ENCODE measurements around the gene ADM2. TPM values are rescaled to one million over a fixed set of nuclear protein-coding genes. Genes with fewer than 3 reads are reported as not detected.

The ADM2 gene
- polyA plus RNA-seq, 6 donors from 2014 or later, result 0.08 to 0.86 (median 0.20) TPM; not detected in 3

DNA sequence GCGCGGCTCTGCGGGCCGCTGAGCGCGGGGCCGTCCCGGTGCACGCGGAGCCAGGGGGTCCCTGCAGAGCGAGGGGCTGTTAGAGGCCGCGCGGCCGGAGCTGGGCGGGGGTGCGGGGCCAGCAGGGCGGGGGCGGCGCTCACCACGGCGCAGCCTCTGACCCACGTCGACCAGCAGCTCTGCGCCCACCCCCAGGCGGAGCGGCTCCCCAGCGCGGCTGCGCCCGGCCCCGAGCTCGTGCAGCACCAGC is 44.4 kb downstream of the ADM2 start:
- Mint-ChIP-seq H3K27me3 (no peaks in the 10 kb centered on the region), H3K9me3 (no peaks in the 10 kb centered on the region), H3K4me3 (peak overlapping the region; percentile 73 to 95 (median 88)), H3K36me3 (no peaks in the 10 kb centered on the region), H3K27ac (peak overlapping the region in 4 of 6 donors; percentile 68 to 93 (median 88)), H3K4me1 (peaks cover 35 to 36% (median 35%) of the 10 kb centered on the region in 3 donors)
- ATAC-seq (ENCODE audit: low read depth in 2 of 2) (no peak), DNase-seq (no peak)

DNA sequence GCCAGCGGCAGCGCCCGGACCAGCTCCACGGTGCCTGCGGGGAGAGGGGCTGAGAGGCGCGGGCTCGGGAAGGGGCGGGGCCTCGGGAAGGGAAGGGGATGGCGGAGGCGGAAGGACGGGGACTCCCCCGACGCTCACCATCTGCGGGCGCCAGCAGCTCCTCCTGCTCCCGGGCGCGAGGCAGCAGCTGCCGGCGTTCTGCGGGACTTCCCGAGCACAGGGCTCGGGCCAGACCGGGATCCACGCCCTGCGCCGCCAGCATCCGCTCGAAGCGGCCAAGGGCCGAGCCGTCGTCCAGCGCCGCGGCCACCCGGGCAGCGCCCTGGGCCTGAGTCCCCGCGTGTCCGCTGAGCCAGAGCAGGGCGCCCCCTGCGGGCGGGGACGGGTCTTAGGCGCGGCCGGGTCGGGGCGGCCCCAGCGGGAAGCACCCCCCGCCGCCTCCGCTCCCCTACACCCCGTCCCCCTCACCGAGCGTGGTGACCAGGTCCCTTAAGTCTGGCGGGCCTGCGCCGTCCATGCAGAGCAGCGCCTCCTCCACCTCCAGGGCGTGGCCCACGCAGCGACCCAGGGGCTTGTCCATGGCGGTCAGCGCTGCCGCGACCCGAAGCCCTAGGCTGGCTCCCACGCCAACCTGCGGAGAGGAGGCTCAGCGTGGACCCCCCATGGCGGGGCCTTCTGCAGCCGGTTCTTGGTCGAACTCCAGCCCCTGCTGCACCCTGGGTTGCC is 44.9 kb downstream of the ADM2 start:
- DNase-seq (peak; percentile 79), ATAC-seq (ENCODE audit: low read depth in 2 of 2) (peak; percentile 31 to 35)
- Mint-ChIP-seq H3K27me3 (no peaks in the 10 kb centered on the region), H3K36me3 (no peaks in the 10 kb centered on the region), H3K4me1 (peaks cover 33 to 41% (median 39%) of the 10 kb centered on the region in 3 donors), H3K4me3 (peak overlapping the region; percentile 83 to 95 (median 88)), H3K9me3 (no peaks in the 10 kb centered on the region), H3K27ac (peak overlapping the region; percentile 81 to 95 (median 92))

DNA sequence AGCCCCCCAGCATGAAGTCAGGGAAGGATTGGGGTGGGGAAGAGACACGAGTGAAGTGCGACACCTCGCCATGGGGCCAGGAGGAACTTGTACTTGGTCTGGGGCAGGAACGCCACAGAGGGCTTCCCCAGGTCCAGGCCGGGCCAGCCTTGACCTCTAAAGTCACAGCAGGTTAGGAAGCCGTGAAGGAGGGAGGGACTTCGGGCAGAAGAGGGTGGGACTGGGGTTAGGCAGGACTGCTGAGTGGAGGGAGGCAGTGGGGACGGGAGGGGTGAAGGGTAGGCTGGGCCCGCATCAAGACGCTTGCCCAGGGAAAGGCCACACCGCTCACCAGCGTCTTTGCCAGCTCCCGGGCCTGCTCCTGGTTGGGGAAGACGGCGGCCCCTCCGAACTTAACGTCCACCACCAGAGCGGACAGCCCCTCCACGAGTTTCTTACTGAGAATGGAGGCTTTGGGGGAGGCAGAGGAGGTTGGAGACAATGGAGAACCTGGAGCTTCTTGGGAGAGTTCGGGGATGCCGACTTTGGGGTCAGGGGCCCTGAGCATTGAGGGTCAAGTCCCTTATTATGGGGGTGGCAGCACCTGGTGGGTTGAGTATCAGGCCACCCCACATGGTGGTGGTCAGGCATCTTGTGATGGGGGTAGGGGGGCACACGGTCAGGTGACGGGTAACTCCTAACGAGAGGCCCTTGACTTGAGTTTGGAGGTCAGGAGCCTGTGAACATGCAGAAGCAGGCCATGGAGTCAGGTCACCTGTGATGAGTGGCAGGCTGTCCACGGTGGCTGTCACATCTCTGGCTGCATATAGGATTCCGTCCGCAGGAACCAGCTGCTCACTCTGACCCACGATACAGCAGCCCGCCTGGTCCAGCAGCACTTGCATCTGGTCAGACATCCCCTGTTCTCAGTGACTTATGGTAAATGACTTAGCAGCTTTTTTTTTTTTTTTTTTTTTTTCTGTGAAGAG is 45.8 kb downstream of the ADM2 start:
- no peak for ATAC-seq (ENCODE audit: low read depth in 2 of 2)
- no peak for DNase-seq
- Mint-ChIP-seq H3K27ac (peak overlapping the region; percentile 81 to 96 (median 92)), H3K9me3 (no peaks in the 10 kb centered on the region), H3K4me3 (peak overlapping the region; percentile 83 to 95 (median 86)), H3K36me3 (no peaks in the 10 kb centered on the region), H3K4me1 (peaks cover 33 to 40% (median 38%) of the 10 kb centered on the region in 3 donors), H3K27me3 (no peaks in the 10 kb centered on the region)

- ATAC-seq (ENCODE audit: low read depth in 2 of 2), result no peak
- Mint-ChIP-seq H3K27ac (peak overlapping the region; percentile 81 to 96 (median 92)), H3K27me3 (no peaks in the 10 kb centered on the region), H3K9me3 (no peaks in the 10 kb centered on the region), H3K4me1 (peaks cover 40 to 44% (median 41%) of the 10 kb centered on the region in 3 donors), H3K4me3 (peak overlapping the region; percentile 83 to 95 (median 87)), H3K36me3 (no peaks in the 10 kb centered on the region)
- DNase-seq, result no peak
Measured at GRCh38 chr22:50527921-50528681, 46.8 kb downstream of the ADM2 start.

DNA sequence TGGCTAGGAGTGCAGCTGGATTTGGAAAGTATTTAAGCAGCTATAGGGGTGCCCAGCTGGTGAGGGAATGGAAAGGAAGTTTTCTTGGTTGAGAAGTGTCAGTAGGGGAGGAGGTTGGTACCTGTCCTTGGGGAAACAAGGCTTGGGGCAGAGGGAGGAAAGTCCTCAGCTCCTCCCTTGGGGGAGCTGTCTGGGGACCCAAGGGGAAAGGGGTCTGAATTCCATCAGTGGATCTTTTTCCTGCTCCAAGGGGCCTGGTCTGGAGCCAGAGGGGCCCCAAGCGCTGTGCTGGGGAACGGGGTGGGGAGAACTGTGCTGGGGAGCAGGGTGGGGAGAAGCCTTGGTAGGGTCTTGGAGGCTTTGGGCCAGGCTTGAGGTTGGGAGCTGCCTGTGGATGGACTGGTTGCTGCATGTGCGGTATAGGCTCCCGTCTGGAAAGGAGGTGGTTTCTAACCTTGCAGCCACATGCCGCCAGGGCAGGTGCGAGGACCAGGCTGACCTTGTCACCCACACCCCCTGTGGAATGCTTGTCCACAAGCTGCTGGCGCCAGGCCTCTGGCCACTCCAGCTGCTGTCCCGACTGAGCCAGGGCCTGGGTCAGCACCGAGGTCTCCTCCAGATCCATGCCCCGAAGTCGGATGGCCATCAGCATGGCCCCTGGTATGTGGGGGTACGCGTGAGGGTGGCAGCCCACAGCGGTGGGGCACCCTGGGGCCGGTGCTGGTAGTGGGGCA is 47.5 kb downstream of the ADM2 start:
- Mint-ChIP-seq H3K27ac (peak overlapping the region in 5 of 6 donors; percentile 53 to 95 (median 90)), H3K9me3 (no peaks in the 10 kb centered on the region), H3K4me1 (peaks cover 47% of the 10 kb centered on the region in 3 donors), H3K27me3 (no peaks in the 10 kb centered on the region), H3K36me3 (no peaks in the 10 kb centered on the region), H3K4me3 (peak overlapping the region; percentile 54 to 95 (median 84))
- DNase-seq (no peak), ATAC-seq (ENCODE audit: low read depth in 2 of 2) (no peak)

DNA sequence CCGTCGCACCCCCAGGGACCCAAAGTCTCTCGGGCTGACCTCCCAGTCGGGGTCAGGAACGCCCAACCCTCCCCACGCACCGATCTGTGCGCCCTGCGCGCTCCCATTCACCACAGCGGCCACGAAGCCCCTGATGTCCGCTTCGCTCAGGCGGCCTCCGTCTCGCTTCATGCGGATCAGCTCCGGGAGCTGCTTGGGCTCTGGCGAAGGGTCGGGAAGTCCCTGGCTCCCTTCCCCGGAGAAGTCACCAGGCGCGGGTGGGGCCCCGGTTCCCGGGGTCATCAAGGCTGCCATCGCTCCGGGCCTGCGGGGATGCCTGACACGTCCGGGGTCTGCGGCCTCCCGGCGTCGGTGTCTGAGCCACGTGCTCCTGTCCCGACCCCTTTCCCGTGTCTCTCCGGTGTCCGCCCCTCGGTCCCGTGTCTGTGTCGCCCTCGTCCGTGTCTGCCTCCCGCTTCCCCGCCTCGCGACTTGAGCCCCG is 48.1 kb downstream of the ADM2 start:
- Mint-ChIP-seq H3K9me3 (no peaks in the 10 kb centered on the region), H3K36me3 (no peaks in the 10 kb centered on the region), H3K27me3 (no peaks in the 10 kb centered on the region), H3K4me1 (peaks cover 47 to 50% (median 48%) of the 10 kb centered on the region in 3 donors), H3K4me3 (peak overlapping the region in 5 of 8 donors; percentile 19 to 95 (median 69)), H3K27ac (peak overlapping the region in 3 of 6 donors; percentile 53 to 100 (median 62))
- no peak for DNase-seq
- ATAC-seq (ENCODE audit: low read depth in 2 of 2), result no peak

DNA sequence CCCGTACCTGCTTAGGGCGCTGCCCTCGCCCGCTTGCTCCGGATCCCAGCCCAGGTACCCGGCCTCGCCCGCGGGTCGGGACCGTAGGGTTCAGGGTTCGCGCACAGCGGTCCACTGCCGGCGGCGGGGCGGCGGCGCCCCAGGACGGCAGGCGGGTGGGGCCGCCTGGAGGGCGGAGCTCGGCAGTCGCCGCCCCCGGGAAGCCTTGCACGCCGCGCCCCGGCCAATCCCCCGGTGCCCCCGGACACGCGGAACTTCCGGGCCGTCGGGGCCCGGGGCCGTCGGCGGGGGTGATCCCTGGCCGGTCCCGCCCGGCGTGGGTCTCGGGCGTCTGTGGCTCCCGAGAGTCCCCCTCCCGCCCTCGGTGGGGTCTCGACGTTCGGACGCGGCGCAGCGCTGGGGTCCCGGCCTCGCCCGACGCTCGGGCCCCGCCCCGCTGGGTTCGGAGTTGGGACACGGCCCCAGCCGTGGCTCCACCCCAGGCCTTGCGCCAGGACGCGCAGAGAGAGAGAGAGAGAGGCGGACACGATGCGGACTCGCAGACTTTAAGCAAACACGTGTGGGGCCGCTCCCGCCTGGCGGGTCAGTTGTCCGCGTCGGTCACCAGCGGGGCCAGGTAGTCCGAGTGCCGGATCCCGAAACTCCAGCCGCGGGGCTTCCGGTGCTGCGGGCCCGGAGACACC is 48.7 kb downstream of the ADM2 start, which contains the start of gene TYMP:
Gene TYMP, minus strand, starts transcription at position 116 of the 683 bp plus-strand sequence. CDS start 303 bp downstream, outside the sequence.
- peaks cover 45 to 49% (median 47%) of the 10 kb centered on the region in 3 donors for H3K4me1 Mint-ChIP-seq
- DNase-seq (peak; percentile 69), ATAC-seq (ENCODE audit: low read depth in 2 of 2) (peak; percentile 8 to 17)
- H3K27ac Mint-ChIP-seq, result peak within 1 kb of the TSS; percentile 99 to 100 (median 100)
- peak within 1 kb of the TSS; percentile 89 to 97 (median 95) for H3K4me3 Mint-ChIP-seq
- H3K9me3 Mint-ChIP-seq, result no peaks in the 10 kb centered on the region
- H3K27me3 Mint-ChIP-seq, result no peaks in the 10 kb centered on the region
- H3K36me3 Mint-ChIP-seq, result no peaks in the 10 kb centered on the region

GRCh38 chr22:50530580-50530876 is 49.2 kb downstream of the ADM2 start:
- Mint-ChIP-seq H3K9me3 (no peaks in the 10 kb centered on the region), H3K4me1 (peaks cover 45 to 53% (median 45%) of the 10 kb centered on the region in 3 donors), H3K27me3 (no peaks in the 10 kb centered on the region), H3K27ac (peak overlapping the region in 5 of 6 donors; percentile 99 to 100 (median 100)), H3K36me3 (no peaks in the 10 kb centered on the region), H3K4me3 (peak overlapping the region; percentile 89 to 97 (median 95))
- ATAC-seq (ENCODE audit: low read depth in 2 of 2), result peak; percentile 0 to 1
- DNase-seq, result no peak

- ATAC-seq (ENCODE audit: low read depth in 2 of 2) (peak; percentile 61), DNase-seq (peak; percentile 86)
- Mint-ChIP-seq H3K9me3 (no peaks in the 10 kb centered on the region), H3K27me3 (no peaks in the 10 kb centered on the region), H3K36me3 (no peaks in the 10 kb centered on the region), H3K27ac (peak overlapping the region; percentile 99 to 100 (median 100)), H3K4me3 (peak overlapping the region; percentile 89 to 97 (median 95)), H3K4me1 (peaks cover 45 to 53% (median 45%) of the 10 kb centered on the region in 3 donors)
Measured at GRCh38 chr22:50530877-50531545, 49.7 kb downstream of the ADM2 start.

- ATAC-seq (ENCODE audit: low read depth in 2 of 2) (peak; percentile 59 to 61), DNase-seq (peak; percentile 83)
- Mint-ChIP-seq H3K9me3 (no peaks in the 10 kb centered on the region), H3K4me3 (peak overlapping the region; percentile 89 to 97 (median 95)), H3K4me1 (peaks cover 44 to 53% (median 45%) of the 10 kb centered on the region in 3 donors), H3K27ac (peak overlapping the region; percentile 99 to 100 (median 100)), H3K27me3 (no peaks in the 10 kb centered on the region), H3K36me3 (no peaks in the 10 kb centered on the region)
Measured at GRCh38 chr22:50531546-50531961, 50.2 kb downstream of the ADM2 start.

- Mint-ChIP-seq H3K4me3 (peak overlapping the region; percentile 89 to 97 (median 95)), H3K27me3 (no peaks in the 10 kb centered on the region), H3K36me3 (no peaks in the 10 kb centered on the region), H3K4me1 (peaks cover 39 to 52% (median 40%) of the 10 kb centered on the region in 3 donors), H3K9me3 (no peaks in the 10 kb centered on the region), H3K27ac (peak overlapping the region; percentile 96 to 100 (median 100))
- DNase-seq (no peak), ATAC-seq (ENCODE audit: low read depth in 2 of 2) (no peak)
Measured at GRCh38 chr22:50531962-50532674, 50.8 kb downstream of the ADM2 start.

Data from naive B cell (primary cell).